Measurements from ENCODE around the gene TPO. TPM values are rescaled to one million over a fixed set of nuclear protein-coding genes. Genes with fewer than 3 reads are reported as not detected.

Gene TPO
- total and polyA plus RNA-seq, 8 donors, result 0.19 to 8.2 (median 0.49) TPM; not detected in 1

- no peaks in the 10 kb centered on the region for H3K36me3 ChIP-seq
- FAIRE-seq (no peak), ATAC-seq (no peak), DNase-seq (no peak)
- TF ChIP-seq, protein P1, sequence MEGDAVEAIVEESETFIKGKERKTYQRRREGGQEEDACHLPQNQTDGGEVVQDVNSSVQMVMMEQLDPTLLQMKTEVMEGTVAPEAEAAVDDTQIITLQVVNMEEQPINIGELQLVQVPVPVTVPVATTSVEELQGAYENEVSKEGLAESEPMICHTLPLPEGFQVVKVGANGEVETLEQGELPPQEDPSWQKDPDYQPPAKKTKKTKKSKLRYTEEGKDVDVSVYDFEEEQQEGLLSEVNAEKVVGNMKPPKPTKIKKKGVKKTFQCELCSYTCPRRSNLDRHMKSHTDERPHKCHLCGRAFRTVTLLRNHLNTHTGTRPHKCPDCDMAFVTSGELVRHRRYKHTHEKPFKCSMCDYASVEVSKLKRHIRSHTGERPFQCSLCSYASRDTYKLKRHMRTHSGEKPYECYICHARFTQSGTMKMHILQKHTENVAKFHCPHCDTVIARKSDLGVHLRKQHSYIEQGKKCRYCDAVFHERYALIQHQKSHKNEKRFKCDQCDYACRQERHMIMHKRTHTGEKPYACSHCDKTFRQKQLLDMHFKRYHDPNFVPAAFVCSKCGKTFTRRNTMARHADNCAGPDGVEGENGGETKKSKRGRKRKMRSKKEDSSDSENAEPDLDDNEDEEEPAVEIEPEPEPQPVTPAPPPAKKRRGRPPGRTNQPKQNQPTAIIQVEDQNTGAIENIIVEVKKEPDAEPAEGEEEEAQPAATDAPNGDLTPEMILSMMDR (IDR thresholded peaks at IDR 0.05), result no peak
- H3K9me3 ChIP-seq, result no peaks in the 10 kb centered on the region
- H3K4me3 ChIP-seq, result no peak overlapping the region
- H3K27me3 ChIP-seq, result no peaks in the 10 kb centered on the region
- intact Hi-C loops (cut with DNase I), result loop anchor here in 2 of 3 donors (5.0 to 10.0 kb wide), 5 partner anchors 324 to 834 kb away; partner anchors contain the start of gene SNTG2 (in 1 of the 2)
- H3K27ac ChIP-seq, result no peak overlapping the region
- H3K4me1 ChIP-seq, result no peaks in the 10 kb centered on the region
- WGBS, 2 donors, result 78 to 86% methylated on average over 15 of the region's 15 CpGs
These were observed 135.8 kb downstream of the TPO start for GRCh38 chr2:1548910-1549673.

GRCh38 chr2:1550076-1550475 is 136.8 kb downstream of the TPO start:
- Histone ChIP-seq H3K9me3 (no peaks in the 10 kb centered on the region), H3K27ac (no peak overlapping the region), H3K4me3 (no peak overlapping the region), H3K4me1 (no peaks in the 10 kb centered on the region), H3K27me3 (no peaks in the 10 kb centered on the region), H3K36me3 (no peaks in the 10 kb centered on the region)
- TF ChIP-seq, protein P1 (IDR thresholded peaks at IDR 0.05), result no peak
- no peak for FAIRE-seq
- no peak for DNase-seq
- WGBS, 2 donors, result 47 to 48% methylated on average over 5 of the region's 5 CpGs
- no peak for ATAC-seq
- intact Hi-C loops (cut with DNase I), result no loop called here

GRCh38 chr2:1550658-1551316 is 137.5 kb downstream of the TPO start:
- FAIRE-seq, result no peak
- Histone ChIP-seq H3K36me3 (no peaks in the 10 kb centered on the region), H3K9me3 (no peaks in the 10 kb centered on the region), H3K27ac (no peak overlapping the region), H3K4me1 (no peaks in the 10 kb centered on the region), H3K27me3 (no peaks in the 10 kb centered on the region), H3K4me3 (no peak overlapping the region)
- peak; percentile 85 to 90 (median 88) for ATAC-seq
- WGBS, 2 donors, result 21% methylated on average over 32 of the region's 32 CpGs
- TF ChIP-seq, protein P1 (IDR thresholded peaks at IDR 0.05), result peak; percentile 94 to 99 (median 96)
- peak in 5 of 6 donors; percentile 33 to 95 (median 68) for DNase-seq
- intact Hi-C loops (cut with DNase I), result no loop called here

DNA sequence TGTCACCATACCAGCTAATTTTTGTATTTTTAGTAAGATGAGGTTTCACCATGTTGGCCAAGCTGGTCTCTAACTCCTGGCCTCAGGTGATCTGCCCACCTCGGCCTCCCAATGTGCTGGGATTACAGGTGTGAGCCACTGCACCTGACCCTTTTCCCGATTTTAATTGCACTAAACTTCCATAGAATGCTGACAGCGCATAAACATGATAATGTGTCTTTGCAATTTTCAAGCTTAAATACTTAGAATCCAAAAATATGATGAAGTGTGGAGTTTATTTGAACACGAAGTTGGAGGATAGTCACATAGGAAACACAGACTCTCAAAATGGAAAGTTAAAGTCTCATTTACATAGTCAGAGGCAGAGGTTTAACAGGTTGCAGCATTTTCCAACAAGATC is 138.6 kb downstream of the TPO start:
- no peak for ATAC-seq
- TF ChIP-seq, protein P1 (IDR thresholded peaks at IDR 0.05), result no peak
- intact Hi-C loops (cut with DNase I), result no loop called here
- no peaks in the 10 kb centered on the region for H3K36me3 ChIP-seq
- FAIRE-seq, result no peak
- H3K27ac ChIP-seq, result no peak overlapping the region
- no peaks in the 10 kb centered on the region for H3K4me1 ChIP-seq
- no peak overlapping the region for H3K4me3 ChIP-seq
- no peak for DNase-seq
- H3K9me3 ChIP-seq, result no peaks in the 10 kb centered on the region
- no peaks in the 10 kb centered on the region for H3K27me3 ChIP-seq
- WGBS, 2 donors, result 74 to 79% methylated on average over 4 of the region's 4 CpGs

DNA sequence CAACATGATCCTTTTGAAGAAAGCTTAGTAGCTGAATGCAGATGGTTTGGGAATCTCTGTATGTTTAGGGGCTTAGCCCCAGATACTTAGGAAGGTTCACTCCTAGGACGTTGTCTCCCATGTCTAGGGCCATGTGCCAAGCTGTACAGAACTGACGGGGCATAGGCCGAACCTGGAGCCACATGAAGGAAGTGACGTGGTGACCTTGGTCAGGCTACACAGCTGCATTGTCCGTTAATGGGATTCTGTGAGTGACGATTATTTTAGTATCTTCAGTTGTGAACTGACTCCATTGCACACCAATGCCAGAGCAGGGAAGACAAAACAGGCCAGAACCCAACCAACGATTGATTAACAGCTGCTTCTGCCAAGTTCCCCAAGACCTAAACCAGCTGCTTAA is 139.3 kb downstream of the TPO start:
- H3K4me1 ChIP-seq, result no peaks in the 10 kb centered on the region
- TF ChIP-seq, protein P1 (IDR thresholded peaks at IDR 0.05), result no peak
- intact Hi-C loops (cut with DNase I), result no loop called here
- ATAC-seq, result no peak
- H3K9me3 ChIP-seq, result no peaks in the 10 kb centered on the region
- no peaks in the 10 kb centered on the region for H3K27me3 ChIP-seq
- no peak for FAIRE-seq
- no peak overlapping the region for H3K27ac ChIP-seq
- DNase-seq, result no peak
- WGBS, 2 donors, result 59 to 74% methylated on average over 7 of the region's 7 CpGs
- no peaks in the 10 kb centered on the region for H3K36me3 ChIP-seq
- no peak overlapping the region for H3K4me3 ChIP-seq

Measured in pancreas (tissue), 10 donors.